SJSA1 (cell line): ENCODE data around the gene MRC2. TPM values are rescaled to one million over a fixed set of nuclear protein-coding genes. Genes with fewer than 3 reads are reported as not detected.

ENCODE experiments used
- DNase-seq, 2 experiments: peaks; one replicate each; pipeline ENCODE4 v3.0.0-alpha.2; 2015 to 2020; ENCODE audit warnings: low spot score in 2 of 2, low read depth in 1 of 2
- H3K27ac ChIP-seq: fragments of 250-450 bp; sonication (Bioruptor Pico); 2 replicates; pipeline ENCODE4 v1.5.1; 2020; ENCODE audit warnings: mild to moderate bottlenecking, moderate library complexity
- H3K27me3 ChIP-seq: fragments of 250-450 bp; sonication (Bioruptor Pico); replicated peaks from 2 replicates; pipeline ENCODE4 v1.5.1; 2020; ENCODE audit warnings: mild to moderate bottlenecking, moderate library complexity
- H3K36me3 ChIP-seq: fragments of 250-450 bp; sonication (Bioruptor Pico); 2 replicates; pipeline ENCODE4 v1.5.1; 2020; ENCODE audit warnings: mild to moderate bottlenecking
- H3K4me1 ChIP-seq: fragments of 250-450 bp; sonication (Bioruptor Pico); replicated peaks from 2 replicates; pipeline ENCODE4 v1.6.1; 2021; ENCODE audit warnings: mild to moderate bottlenecking
- H3K4me3 ChIP-seq: fragments of 250-450 bp; sonication (Bioruptor Pico); 2 replicates; pipeline ENCODE4 v1.5.1; 2020; ENCODE audit warnings: mild to moderate bottlenecking
- H3K9me3 ChIP-seq: fragments of 250-450 bp; sonication (Bioruptor Pico); replicated peaks from 2 replicates; pipeline ENCODE4 v1.5.1; 2020; ENCODE audit warnings: mild to moderate bottlenecking
- total RNA-seq: library from RNA; depleted of rRNA; stranded (reverse); fragments of >200 nt; shearing (Covaris generic); gene quantifications from 2 replicates; pipeline ENCODE4 v1.2.3, GENCODE V29; 2014

MRC2 gene
- total RNA-seq, 1 experiment from 2014 or later = 202 TPM

- peaks cover 7% of the 10 kb centered on the region; the same call in 1 of the 2 replicates for H3K36me3 ChIP-seq
- peaks cover 21% of the 10 kb centered on the region for H3K4me1 ChIP-seq
- peak in 1 of 2 experiments; percentile 48 for DNase-seq
- peak overlapping the region; percentile 93 for H3K4me3 ChIP-seq
- H3K9me3 ChIP-seq = peaks cover 8% of the 10 kb centered on the region
- H3K27ac ChIP-seq = peak overlapping the region; percentile 60
- H3K27me3 ChIP-seq = no peaks in the 10 kb centered on the region
Measured at GRCh38 chr17:62704381-62704971, 77.0 kb downstream of the MRC2 start.

- Histone ChIP-seq H3K27me3 (no peaks in the 10 kb centered on the region), H3K4me1 (peaks cover 19% of the 10 kb centered on the region), H3K36me3 (peaks cover 7% of the 10 kb centered on the region; the same call in 1 of the 2 replicates), H3K27ac (no peak overlapping the region), H3K9me3 (peaks cover 8% of the 10 kb centered on the region), H3K4me3 (no peak overlapping the region)
- no peak for DNase-seq
Measured at GRCh38 chr17:62705156-62705777, 77.8 kb downstream of the MRC2 start.

GRCh38 chr17:62705778-62706597 lies 78.5 kb downstream of the MRC2 start:
- H3K4me3 ChIP-seq = no peak overlapping the region
- H3K4me1 ChIP-seq = peaks cover 19% of the 10 kb centered on the region
- H3K27me3 ChIP-seq = no peaks in the 10 kb centered on the region
- H3K36me3 ChIP-seq = peaks cover 7% of the 10 kb centered on the region; the same call in 1 of the 2 replicates
- no peak for DNase-seq
- H3K27ac ChIP-seq = no peak overlapping the region
- peaks cover 8% of the 10 kb centered on the region for H3K9me3 ChIP-seq

GRCh38 chr17:62706598-62707424 lies 79.3 kb downstream of the MRC2 start:
- Histone ChIP-seq H3K27me3 (no peaks in the 10 kb centered on the region), H3K4me3 (no peak overlapping the region), H3K27ac (no peak overlapping the region), H3K9me3 (peaks cover 8% of the 10 kb centered on the region), H3K36me3 (peaks cover 7% of the 10 kb centered on the region; the same call in 1 of the 2 replicates), H3K4me1 (peaks cover 19% of the 10 kb centered on the region)
- no peak for DNase-seq

GRCh38 chr17:62707425-62707739 lies 79.9 kb downstream of the MRC2 start:
- Histone ChIP-seq H3K36me3 (peaks cover 7% of the 10 kb centered on the region; the same call in 1 of the 2 replicates), H3K4me1 (peaks cover 19% of the 10 kb centered on the region), H3K9me3 (peaks cover 8% of the 10 kb centered on the region), H3K27me3 (no peaks in the 10 kb centered on the region), H3K27ac (no peak overlapping the region), H3K4me3 (no peak overlapping the region)
- DNase-seq = no peak

- H3K9me3 ChIP-seq = peaks cover 8% of the 10 kb centered on the region
- H3K4me3 ChIP-seq = no peak overlapping the region
- DNase-seq = no peak
- no peaks in the 10 kb centered on the region for H3K27me3 ChIP-seq
- H3K4me1 ChIP-seq = peaks cover 11% of the 10 kb centered on the region
- H3K27ac ChIP-seq = no peak overlapping the region
- H3K36me3 ChIP-seq = peaks cover 6% of the 10 kb centered on the region; the same call in 1 of the 2 replicates
Measured at GRCh38 chr17:62708587-62708986, 81.1 kb downstream of the MRC2 start.

GRCh38 chr17:62712171-62712581 lies 84.7 kb downstream of the MRC2 start:
- H3K4me1 ChIP-seq = peaks cover 12% of the 10 kb centered on the region
- no peaks in the 10 kb centered on the region for H3K36me3 ChIP-seq
- H3K4me3 ChIP-seq = no peak overlapping the region

GRCh38 chr17:62713086-62713881 lies 85.8 kb downstream of the MRC2 start:
- no peak for DNase-seq
- Histone ChIP-seq H3K36me3 (no peaks in the 10 kb centered on the region), H3K27ac (no peak overlapping the region), H3K4me1 (peaks cover 12% of the 10 kb centered on the region), H3K27me3 (no peaks in the 10 kb centered on the region), H3K9me3 (peaks cover 8% of the 10 kb centered on the region), H3K4me3 (no peak overlapping the region)

More at GRCh38 chr17:62712171-62712581, 84.7 kb downstream of the MRC2 start:
- Histone ChIP-seq H3K27me3 (no peaks in the 10 kb centered on the region), H3K27ac (no peak overlapping the region), H3K9me3 (peaks cover 8% of the 10 kb centered on the region)
- DNase-seq = no peak

- Histone ChIP-seq H3K27ac (no peak overlapping the region), H3K27me3 (no peaks in the 10 kb centered on the region), H3K36me3 (no peaks in the 10 kb centered on the region), H3K4me3 (no peak overlapping the region), H3K4me1 (peaks cover 12% of the 10 kb centered on the region), H3K9me3 (no peaks in the 10 kb centered on the region)
- no peak for DNase-seq
Measured at GRCh38 chr17:62714016-62714777, 86.7 kb downstream of the MRC2 start.

GRCh38 chr17:62715882-62716390 lies 88.5 kb downstream of the MRC2 start:
- no peaks in the 10 kb centered on the region for H3K27me3 ChIP-seq
- no peak overlapping the region for H3K27ac ChIP-seq
- peaks cover 12% of the 10 kb centered on the region for H3K4me1 ChIP-seq
- no peaks in the 10 kb centered on the region for H3K9me3 ChIP-seq
- no peak for DNase-seq
- no peaks in the 10 kb centered on the region for H3K36me3 ChIP-seq
- no peak overlapping the region for H3K4me3 ChIP-seq

- Histone ChIP-seq H3K4me3 (no peak overlapping the region), H3K4me1 (peaks cover 12% of the 10 kb centered on the region), H3K9me3 (no peaks in the 10 kb centered on the region), H3K27me3 (no peaks in the 10 kb centered on the region), H3K36me3 (no peaks in the 10 kb centered on the region), H3K27ac (no peak overlapping the region)
- no peak for DNase-seq
Measured at GRCh38 chr17:62716834-62717588, 89.5 kb downstream of the MRC2 start.

- DNase-seq = no peak
- peaks cover 12% of the 10 kb centered on the region for H3K4me1 ChIP-seq
- no peaks in the 10 kb centered on the region for H3K36me3 ChIP-seq
- no peaks in the 10 kb centered on the region for H3K9me3 ChIP-seq
- no peak overlapping the region for H3K27ac ChIP-seq
- no peaks in the 10 kb centered on the region for H3K27me3 ChIP-seq
- H3K4me3 ChIP-seq = no peak overlapping the region
Measured at GRCh38 chr17:62717589-62717855, 90.1 kb downstream of the MRC2 start.
